SW 1271 (cell line): Measurements from ENCODE around the gene CD82.

Experiments used
- DNase-seq, 2 experiments: peaks; one replicate each; lab custom pipeline; 2025; lab: John Stamatoyannopoulos, UW

Gene CD82

DNA sequence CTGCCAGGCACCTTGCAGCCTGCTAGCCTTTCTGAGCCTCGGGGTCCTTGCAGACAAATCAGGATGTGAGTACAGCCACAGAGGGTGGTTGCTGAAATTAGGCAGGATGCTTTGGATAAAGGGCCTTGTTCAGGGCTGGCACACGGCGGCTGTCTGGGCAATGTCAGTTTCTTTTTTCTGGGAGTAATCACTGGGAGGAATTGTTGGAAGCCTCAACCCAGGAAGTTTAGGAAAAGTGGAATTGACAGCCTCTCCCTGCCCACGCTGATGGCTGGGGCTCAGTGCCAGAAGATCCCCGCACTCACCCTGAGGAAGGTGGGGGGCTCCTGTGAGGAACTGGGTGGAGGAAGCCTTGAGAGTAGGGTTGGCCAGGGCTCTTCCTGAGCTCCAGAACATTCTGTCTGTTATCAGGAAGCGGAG is 37.4 kb downstream of the CD82 start:
- DNase-seq = no peak

DNA sequence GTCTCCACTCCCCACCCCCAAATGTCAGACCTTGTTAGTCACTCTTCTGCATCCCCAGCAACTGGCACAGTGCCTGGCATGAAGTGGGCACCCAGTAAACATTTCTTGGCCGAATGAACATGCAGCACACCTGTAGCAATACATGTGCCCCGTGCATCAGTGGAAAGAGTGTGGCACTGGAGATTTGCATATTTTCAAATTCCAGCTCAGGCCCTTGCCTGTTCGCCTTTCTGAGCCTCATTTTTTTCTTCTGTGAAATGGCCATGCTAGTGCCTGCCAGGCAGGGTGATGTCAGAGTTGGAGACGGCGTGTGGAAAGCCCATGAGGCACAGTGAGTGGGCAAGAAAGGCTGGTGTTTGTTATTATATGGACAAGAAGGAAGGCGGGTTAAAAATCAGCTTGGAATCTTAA is 38.7 kb downstream of the CD82 start:
- no peak for DNase-seq

DNA sequence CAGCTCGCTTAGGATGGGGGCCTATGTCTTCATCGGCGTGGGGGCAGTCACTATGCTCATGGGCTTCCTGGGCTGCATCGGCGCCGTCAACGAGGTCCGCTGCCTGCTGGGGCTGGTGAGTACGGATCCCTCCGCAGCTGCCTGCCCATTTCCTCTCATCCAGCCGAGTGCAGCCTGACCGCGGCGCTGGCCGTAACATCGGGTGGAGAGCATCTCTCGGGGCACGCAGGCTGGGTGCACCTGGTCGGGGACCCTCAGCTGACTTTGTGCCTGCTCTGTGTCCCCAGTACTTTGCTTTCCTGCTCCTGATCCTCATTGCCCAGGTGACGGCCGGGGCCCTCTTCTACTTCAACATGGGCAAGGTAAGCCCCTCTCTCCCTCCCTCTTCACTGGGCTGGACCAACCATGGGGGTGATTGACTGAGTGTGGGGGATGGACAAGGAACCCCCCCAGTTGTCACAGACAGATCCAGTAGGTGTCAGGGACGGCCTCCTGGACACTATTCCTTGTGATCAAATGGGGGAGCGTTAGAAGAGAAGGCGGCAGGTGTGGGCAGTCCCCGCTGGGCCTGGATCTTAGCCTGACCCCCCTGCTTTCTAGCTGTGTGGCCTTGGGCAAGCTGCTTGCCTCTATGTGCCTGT is 39.7 kb downstream of the CD82 start:
- DNase-seq = no peak

DNA sequence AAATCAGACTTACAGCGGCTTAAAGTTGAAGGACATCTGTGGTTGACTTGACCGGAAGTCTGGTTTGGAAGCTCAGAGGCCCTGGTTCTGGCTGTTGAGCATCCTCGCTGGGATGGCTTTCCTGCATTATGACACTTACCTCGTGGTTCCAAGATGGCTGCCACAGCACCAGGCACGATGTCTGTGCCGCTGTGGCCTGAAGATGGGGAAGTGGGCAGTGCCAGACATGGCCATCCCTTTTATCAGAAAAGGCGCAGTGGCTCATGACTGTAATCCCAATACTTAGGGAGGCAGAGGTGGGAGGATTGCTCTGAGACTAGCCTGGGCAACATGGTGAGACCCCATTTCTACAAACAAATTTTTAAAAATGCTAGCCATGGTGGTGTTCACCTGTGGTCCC is 40.5 kb downstream of the CD82 start:
- no peak for DNase-seq

DNA sequence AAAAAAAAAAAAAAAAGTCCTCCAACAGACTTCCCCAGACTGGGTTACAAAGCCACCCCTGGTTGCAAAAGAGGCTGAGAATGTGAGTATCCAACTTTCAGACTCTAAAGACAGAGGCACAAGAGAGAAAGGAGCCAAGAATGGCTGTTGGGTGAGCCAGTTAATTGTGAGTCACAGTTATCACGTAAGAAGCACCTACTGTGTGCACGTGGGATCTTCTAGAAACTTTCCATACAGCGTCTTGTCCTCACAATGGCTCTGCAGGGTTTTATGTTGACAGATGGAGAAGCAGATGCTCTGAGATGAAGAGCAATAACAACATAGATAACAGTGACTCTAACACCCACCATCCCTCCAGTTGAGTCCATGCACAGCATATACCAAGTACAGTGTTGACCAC is 41.0 kb downstream of the CD82 start:
- DNase-seq = no peak

DNA sequence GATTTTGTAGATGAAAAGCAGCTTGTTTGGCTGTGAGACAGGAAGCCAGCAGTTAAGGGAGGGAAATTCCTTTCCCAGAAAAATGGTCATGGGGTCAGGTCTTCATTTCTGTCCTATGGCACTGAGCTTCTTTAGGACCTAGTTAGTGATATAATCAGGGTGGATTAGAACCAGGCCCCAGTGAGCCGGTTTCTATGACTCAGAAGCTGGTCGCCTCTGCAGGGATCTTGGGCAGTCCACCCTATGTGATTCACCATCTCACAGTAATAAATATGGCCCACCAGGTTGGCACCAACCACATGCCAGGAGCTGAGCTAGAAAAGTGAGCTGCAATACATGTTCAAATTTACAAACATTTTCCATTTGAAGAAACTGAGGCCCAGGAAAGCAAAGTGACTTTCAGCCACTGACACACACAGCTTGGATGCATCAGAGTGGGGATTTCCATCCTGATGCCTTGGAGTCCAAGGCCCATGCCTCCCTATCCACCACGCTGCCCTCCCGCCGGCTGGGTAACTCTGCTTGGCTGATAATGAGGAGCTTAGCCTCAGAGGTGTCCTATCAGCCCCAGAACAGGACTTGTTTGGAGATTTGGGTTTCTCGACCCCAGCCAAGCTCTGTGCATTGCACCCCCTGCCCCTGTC is 42.0 kb downstream of the CD82 start:
- DNase-seq = no peak

DNA sequence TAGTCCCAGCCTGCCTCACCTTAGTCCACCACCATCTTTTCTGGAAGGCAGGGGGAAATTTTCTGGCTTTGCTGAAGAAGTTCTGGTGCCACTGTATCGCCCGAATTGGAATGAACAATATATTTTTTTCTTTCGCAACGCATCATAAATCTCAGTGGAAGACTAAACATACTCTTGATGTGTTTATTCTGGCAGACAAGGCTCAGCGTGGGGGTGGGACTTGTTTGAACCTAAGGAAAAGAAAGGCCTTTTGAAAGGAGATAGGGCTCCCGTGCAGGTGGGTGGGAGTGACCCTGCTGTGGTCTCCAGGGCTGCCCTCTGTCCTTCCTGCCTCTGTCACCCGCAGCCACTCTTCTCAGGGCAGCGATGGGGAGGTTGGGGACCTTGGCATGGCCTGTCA is 42.5 kb downstream of the CD82 start:
- no peak for DNase-seq

DNA sequence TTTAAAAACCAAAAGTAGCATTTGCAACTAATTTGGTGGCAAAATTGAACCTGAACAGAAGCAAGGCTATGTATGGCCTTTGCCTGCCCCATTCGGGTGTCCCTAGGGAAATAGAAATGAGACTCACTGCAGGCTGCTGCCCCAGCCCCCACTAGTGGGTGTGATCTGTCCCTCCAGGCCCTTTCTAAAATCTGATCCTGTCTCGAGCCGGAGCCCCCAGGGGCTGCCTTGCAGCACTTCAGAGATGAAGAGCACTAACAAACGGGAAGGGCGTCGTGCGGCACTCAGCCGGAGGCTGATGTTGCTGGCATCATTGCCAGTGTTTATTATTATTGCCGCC is 43.2 kb downstream of the CD82 start:
- DNase-seq = no peak

DNA sequence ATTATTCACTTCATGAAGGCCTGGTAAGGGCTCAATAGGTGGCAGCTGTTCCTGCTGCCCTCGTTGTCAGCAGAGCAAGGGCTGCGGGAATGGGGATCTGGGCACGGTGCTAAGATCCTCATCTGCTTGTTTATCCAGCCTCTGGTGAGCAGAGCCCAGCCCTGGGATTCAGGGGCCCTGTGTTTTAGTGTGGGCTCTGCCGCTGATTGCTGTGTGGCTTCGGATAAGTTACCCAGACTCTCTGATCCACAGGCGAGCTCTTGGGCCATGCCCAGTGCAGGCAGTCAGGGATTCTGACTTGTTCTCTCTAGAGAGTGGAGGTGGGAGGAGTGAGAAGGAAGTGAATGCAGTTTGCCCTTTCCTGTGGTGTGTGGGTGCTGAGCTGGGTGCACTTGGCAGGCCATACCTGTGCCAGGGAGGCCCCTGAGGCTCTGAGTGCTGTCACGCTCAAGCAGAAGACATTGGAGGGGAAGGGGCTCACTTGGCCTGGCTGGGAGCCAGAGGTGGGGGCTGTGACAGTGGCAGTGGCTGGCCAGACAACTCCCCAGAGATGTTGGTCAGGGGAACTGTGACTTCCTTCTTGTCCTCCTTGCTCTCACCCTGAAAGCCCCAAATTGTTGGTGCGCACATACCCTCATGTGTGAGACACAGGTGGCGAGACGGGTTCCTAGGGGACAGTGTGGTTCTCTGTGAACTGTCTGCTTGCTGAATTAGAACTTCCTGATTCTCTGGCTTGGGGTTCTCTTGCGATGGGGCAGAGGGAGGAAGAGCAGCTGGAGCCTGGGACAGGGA is 43.7 kb downstream of the CD82 start:
- no peak for DNase-seq

DNA sequence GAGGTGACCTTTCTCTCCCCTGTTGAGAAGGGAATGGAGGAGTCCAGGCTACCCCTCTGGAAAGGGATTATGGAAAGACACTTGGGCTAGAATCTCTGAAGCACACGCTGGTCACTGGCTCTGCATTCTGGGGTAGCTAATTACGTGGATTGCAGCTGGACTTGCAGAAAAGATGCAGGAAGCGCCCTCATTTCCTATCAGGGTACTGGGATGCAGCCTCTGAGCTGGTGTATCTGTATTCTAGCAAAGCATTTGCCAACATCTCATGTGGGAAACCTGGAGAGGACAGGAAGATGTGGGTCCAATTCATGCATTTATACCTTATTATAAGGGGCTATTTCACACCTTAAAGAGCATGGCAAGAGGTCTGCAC is 44.3 kb downstream of the CD82 start:
- no peak for DNase-seq

DNA sequence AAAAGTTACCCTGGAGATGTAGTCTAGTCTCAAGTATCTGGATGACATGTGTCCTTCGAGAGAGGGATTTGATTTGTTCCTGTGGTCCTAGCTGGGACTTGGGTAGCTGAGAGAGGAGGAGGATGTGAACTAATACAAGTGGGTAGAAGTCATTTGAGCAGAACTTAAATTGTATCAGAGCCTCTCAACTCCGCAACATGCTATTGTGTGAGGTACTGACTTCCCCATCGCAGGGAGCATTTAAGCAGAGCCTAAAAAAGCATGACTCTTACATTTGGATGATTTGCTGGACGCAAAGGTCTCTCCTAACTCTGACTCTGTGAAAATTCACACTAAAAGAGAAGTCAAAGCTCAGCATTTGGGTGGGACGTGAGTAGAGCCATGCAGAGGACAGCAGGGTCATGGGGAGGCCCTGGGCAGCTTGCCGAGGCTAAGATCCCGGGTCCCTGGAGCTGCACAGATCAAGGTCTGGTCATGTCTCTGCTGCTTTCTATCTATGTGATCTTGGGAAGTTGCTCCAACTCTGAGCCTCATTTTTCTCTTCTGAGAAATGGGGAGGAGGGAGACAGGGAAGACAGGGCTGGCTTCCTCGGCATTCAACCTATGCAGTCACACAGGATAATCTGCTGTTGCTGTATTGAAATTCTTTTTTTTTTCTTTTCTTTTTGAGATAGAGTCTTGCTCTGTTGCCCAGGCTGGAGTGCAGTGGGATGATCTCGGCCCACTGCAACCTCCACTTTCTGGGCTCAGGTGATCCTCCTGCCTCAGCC is 44.9 kb downstream of the CD82 start:
- no peak for DNase-seq

DNA sequence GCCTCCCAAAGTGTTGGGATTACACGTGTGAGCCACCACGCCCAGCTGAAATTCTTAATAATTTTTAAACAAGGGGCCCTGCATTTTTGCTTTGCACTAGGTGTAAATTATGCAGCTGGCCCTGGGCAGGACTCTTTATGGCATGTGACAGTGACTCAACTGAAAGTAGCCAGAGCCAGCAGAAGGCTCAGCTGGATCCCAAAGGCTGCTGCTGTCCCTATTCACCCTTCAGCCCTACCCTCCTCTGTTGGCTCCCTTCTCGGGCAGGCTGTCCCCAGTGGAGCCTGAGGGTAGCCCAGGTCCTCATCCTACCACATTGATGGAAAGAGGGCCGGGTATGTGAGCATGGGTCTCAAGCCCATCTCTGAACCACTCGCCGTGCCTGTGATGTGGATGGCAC is 45.6 kb downstream of the CD82 start:
- no peak for DNase-seq

DNA sequence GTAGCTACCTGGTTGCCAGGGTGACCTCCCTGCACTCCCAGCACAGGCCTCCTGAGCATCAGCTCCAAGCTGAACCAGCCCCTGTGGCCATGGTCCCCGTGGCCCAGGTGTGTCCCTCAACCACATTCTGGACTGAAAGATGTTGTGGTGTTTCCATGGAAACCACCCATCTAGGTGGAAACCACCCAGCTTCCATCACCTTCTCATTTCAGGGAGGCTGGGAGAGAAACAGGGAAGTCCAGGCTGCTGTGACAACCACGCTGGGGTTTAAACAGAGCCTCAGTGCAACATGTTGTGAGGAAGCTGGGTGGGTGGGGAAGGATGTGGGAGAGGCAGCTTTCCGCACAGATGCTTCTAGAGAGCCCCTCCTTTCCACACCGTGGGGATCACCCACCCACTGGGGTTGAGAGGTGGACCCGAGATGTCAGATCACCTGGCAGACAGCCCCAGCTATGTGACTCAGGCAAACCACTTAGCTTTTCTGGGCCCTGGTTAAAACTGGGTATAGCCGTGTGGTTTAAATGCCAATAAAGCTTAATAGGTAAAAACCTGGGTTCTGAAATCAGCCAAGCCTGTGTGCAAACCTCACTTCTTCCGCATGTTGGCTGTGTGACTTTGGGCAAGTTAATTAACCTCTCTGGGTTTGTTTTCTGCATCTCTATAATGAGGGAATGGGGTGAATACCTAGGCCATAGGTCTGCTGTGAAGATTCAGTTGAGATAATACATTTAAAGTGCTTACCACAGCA is 46.4 kb downstream of the CD82 start:
- DNase-seq = no peak

DNA sequence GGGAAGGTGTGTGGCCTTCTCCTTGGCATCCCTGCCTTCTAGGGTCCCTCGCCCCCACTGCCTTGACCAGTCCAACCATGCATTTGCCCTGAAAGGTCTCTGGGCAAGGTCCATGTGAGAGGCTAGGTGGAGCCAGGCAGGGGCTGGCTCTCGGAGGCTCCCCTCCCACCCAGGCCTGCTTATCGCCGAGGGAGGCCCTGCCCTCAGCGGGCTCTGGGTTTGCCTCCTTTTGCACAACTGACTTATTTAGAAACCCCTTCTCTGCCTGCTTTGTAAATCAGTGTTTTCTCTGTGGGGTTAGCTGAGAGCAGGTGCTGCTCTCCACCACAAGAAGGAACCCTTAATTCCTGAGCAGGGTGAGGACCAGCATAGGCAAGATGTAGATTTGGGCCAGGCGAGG is 47.7 kb downstream of the CD82 start:
- DNase-seq = no peak

DNA sequence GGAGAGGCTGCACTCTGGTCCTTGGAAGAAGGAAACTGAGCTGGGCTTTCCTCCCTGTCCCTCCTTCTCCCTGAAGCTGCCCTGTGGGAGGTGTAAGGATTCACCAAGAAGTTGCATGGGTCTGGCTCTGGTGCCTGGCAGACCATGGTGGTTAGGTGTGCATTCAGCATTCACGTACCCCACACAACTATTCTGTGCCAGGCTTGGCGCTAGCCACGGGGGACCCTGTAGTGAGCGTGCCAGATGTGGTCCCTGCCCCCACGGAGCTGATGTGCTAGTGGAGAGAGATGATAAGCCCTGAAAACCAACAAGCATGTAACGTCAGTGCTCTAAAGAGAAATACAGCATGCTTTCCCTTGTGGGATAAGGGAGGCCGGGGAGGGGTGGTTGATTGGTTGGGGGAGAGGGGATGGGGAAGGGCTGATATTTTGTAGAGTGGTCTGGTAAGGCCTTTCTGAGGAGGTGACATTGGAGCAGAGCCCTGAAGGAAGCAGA is 48.9 kb downstream of the CD82 start:
- DNase-seq = no peak

DNA sequence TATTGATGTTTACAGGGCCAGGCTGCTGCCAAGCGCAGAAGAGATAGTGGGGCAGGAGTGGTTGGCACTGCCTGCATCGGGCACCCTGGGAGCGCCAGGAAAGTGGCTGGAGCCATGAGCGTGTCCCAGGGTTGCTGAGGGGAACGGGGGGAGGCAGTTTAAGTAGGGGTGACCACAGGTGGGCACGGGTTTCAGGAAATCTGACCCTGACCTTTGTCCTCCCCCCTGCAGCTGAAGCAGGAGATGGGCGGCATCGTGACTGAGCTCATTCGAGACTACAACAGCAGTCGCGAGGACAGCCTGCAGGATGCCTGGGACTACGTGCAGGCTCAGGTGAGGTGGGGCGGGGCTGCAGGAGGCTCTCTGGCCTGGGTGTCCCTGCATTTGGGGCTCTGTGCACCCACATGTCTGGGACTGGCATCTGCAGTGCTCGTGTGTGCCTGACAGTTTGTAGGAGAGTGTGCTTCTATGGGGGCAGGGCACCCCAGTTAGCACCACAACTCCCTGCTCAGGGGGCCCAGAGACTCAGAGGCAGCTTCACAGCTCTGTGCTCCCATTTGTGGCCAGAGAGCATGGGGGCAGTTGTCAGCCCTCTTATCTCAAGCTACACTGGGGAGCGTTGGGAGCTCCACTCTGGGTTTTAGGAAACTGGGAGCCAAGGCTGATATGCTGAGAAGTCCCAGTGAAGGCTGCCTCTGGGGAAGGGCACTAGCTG is 49.7 kb downstream of the CD82 start:
- DNase-seq = no peak

DNA sequence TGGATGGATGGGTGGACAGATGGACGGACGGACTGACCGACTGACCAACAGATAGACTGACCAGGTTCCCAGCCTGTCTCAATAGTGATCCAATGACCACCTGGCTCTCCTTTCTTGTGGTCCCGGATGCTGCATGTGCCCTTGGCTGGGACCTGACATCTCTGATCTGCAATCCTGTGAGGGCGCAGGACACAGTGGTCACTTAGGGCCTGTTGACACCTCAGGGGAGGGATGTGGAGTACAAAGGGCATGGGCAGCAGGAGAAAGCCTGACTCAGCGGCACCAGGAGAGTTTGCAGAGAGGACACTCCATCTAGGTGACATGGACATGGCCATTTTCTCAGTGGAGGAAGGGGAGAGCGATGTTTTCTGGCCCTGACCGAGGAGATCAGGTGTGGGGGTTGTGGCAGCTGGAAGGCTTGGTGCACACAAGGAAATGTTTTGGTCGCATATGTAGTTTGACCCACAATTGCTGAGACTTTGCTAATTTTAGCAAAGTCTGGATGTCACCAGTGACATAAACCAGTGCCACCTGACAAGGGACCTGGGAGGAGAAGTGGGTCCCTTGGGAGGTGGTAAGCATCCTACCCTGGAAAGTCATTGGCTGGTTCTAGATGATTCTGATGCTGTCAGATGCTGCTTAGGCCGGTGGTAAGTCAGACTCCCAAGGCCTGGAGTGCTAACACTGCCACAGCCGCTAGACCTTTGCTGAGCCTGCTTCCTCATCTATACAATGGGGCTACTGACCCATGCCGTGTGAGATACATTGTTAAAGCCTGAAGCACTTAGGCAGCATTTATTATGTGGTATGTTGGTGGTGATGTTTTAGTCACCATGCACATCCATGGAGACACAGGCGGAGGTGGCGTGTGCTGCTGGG is 50.7 kb downstream of the CD82 start:
- no peak for DNase-seq

DNA sequence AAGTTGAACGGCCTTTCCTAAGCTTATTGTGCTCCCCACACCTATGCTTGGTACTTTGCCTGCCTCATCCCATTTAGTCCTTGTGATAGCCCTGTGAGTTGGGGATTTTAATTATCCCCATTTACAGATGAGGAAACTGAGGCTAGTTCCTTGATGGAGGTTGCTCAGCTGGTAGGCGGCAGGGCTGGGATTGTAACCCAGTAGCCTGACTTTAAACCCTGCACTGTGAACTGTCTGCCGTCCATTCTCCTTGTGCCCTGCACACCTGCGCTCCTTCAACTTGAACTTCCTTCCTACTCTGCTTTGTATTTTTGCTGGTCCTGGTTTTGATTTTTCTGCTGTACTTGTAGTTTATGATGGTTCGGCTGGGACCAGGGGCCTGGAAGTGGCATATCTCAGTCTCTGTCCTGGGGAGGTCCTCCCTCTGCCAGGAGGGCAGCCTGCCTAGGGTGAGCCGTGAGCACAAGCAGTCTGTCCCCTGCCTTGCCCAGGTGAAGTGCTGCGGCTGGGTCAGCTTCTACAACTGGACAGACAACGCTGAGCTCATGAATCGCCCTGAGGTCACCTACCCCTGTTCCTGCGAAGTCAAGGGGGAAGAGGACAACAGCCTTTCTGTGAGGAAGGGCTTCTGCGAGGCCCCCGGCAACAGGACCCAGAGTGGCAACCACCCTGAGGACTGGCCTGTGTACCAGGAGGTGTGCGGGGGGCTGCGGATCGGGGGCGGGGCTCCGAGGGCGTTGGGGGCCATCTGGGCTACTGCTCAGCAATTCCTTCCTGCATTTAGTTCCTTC is 52.4 kb downstream of the CD82 start:
- DNase-seq = no peak
